ENCODE results near the gene WDR35. TPM values are rescaled to one million over a fixed set of nuclear protein-coding genes. Genes with fewer than 3 reads are reported as not detected.

Gene WDR35
- total RNA-seq, 2 donors from 2014 or later = 5.1 to 14.3 TPM

DNA sequence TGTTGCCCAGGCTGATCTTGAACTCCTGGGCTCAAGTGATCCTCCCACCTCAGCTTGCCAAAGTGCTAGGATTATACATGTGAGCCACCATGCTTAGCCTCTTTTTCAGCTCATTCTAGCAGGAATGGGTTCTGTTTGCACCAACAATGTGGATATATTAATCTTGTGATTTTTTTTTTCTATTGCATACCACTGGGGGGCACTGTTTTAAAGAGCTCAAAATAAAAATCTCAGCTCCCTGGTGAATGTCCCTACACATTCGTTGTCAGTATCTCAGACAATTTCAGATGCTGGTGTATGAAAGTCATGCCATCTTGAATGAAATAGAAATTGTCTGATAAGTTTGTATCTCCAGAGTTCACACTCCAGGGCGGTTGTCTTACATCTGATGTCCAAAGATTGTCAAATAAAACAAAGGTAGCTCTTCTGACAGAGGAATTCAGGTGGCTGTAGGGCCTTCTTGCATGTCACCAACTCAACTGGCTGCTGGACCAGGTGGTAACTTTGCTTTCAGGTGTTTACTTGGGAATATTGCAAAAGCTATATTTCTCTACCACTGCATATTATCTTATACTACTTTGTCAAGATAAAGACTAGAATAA is 25.7 kb upstream of the WDR35 start:
- no peak overlapping the region for H3K4me3 ChIP-seq
- no peaks in the 10 kb centered on the region for H3K9me3 ChIP-seq
- H3K36me3 ChIP-seq = no peaks in the 10 kb centered on the region
- H3K27ac ChIP-seq = no peak overlapping the region
- H3K27me3 ChIP-seq (replicated peaks; ENCODE audit: insufficient read depth) = no peaks in the 10 kb centered on the region
- peak; percentile 41 for ATAC-seq (ENCODE audit: insufficient number of reproducible peaks, low FRiP score, low read depth)
- TF ChIP-seq, protein P1, sequence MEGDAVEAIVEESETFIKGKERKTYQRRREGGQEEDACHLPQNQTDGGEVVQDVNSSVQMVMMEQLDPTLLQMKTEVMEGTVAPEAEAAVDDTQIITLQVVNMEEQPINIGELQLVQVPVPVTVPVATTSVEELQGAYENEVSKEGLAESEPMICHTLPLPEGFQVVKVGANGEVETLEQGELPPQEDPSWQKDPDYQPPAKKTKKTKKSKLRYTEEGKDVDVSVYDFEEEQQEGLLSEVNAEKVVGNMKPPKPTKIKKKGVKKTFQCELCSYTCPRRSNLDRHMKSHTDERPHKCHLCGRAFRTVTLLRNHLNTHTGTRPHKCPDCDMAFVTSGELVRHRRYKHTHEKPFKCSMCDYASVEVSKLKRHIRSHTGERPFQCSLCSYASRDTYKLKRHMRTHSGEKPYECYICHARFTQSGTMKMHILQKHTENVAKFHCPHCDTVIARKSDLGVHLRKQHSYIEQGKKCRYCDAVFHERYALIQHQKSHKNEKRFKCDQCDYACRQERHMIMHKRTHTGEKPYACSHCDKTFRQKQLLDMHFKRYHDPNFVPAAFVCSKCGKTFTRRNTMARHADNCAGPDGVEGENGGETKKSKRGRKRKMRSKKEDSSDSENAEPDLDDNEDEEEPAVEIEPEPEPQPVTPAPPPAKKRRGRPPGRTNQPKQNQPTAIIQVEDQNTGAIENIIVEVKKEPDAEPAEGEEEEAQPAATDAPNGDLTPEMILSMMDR (IDR thresholded peaks at IDR 0.05) = peak; percentile 62
- DNase-seq (ENCODE audit: low spot score) = no peak
- H3K4me1 ChIP-seq (ENCODE audit: control insufficient read depth in 1 of 2, low read depth in 2 of 2) = peaks cover 10 to 12% of the 10 kb centered on the region in 2 donors

DNA sequence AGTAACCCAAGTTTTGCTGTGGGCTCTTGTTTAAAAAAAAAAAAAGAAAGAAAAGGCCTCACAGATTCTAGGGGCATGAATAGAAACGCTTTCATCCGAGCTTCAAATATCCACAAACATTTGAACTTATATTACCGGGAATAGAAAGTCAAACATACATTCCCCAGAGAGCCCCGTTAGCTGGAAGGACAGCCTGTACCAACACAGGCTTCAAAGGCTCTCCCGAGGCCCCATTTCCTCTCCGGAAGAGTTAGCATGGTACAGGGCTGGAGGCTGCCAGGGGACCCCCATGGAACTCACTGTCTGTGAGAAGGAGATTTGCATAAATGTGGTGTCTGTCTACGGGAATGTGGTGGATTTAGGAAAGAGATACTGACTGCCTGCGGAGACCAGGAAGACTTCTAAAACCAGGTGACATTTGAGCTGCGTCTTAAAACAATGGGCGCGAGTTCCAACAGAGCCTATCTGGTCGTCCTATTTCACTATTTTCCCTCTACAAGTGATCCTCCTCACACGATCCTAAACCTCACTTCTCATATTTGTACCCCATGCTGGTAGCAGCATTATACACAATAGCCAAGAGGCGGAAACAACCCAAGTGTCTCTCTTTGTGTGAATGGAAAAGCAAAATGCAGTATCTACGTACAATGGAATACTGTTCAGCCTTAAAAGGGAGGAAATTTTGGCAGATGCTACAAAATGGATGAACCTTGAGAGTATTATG is 23.4 kb upstream of the WDR35 start:
- H3K4me3 ChIP-seq = peak overlapping the region; percentile 88
- TF ChIP-seq, protein P1 (IDR thresholded peaks at IDR 0.05) = no peak
- H3K4me1 ChIP-seq (ENCODE audit: control insufficient read depth in 1 of 2, low read depth in 2 of 2) = peaks cover 10 to 12% of the 10 kb centered on the region in 2 donors
- H3K9me3 ChIP-seq = no peaks in the 10 kb centered on the region
- no peaks in the 10 kb centered on the region for H3K36me3 ChIP-seq
- DNase-seq (ENCODE audit: low spot score) = no peak
- no peaks in the 10 kb centered on the region for H3K27me3 ChIP-seq (replicated peaks; ENCODE audit: insufficient read depth)
- H3K27ac ChIP-seq = peak overlapping the region; percentile 76 to 80
- ATAC-seq (ENCODE audit: insufficient number of reproducible peaks, low FRiP score, low read depth) = no peak

DNA sequence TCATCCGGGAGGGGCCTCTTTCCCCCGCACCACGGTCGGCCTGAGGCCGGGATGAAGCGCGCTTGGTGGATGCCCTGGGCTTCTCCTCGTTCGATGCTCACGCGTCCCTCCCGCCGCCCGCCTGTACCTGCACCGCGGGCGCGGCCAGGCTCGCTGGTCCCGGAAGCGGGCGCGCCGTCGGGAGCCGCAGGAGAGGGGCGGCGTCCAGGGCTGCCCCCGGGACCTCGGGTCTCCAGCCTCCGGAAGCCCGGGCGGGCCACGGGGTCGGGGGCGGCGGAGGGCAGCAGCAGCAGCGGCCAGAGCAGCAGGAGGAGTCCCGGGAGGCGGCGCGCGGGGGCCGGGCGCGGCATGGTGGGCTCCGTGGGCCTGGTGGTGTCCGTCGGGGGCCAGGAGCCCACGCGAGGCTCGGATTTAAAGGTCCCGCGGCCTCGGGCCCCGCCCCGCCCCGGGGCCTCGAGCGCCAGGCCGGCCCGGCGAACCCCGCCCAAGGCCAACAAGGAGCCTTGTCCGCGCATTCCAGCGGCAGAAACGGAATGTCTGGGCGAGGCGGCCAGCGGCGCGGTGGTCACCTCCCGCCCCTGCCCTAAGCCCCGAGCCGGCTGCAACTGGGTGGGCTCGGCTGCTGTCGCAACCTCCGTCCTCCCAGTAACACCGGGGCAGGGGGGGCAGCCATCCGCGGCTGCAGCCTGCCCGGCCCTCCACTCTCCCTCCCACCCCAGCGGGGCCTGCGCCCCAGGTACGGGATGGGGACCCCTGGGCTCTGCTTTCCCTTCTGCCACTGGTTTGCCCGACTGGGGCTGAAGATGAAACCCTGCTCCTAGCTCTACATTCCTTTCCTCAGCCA is 22.6 kb upstream of the WDR35 start, which contains the start of gene MATN3:
TSS of gene MATN3 (minus strand) at position 387 of the 844 bp plus-strand sequence. CDS start at position 350, 37 bp downstream.
- H3K36me3 ChIP-seq = no peaks in the 10 kb centered on the region
- peak within 1 kb of the TSS; percentile 76 to 80 for H3K27ac ChIP-seq
- no peak for ATAC-seq (ENCODE audit: insufficient number of reproducible peaks, low FRiP score, low read depth)
- TF ChIP-seq, protein P1 (IDR thresholded peaks at IDR 0.05) = no peak
- H3K4me1 ChIP-seq (ENCODE audit: control insufficient read depth in 1 of 2, low read depth in 2 of 2) = peaks cover 10 to 12% of the 10 kb centered on the region in 2 donors
- H3K4me3 ChIP-seq = peak within 1 kb of the TSS; percentile 88
- H3K27me3 ChIP-seq (replicated peaks; ENCODE audit: insufficient read depth) = no peaks in the 10 kb centered on the region
- H3K9me3 ChIP-seq = no peaks in the 10 kb centered on the region
- no peak for DNase-seq (ENCODE audit: low spot score)

DNA sequence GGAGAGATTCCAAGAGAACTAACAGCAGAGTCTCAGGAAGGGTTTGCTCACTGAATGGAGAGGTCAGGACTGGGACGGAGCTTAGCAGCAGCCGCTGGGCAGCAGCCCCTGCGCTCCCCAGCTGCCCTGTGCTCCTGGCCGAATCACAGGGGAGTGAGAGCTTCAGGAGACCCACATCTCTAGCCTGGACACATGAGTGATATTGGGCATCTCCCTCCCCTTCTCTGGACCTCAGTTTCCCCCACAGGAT is 22.1 kb upstream of the WDR35 start:
- peaks cover 10 to 12% of the 10 kb centered on the region in 2 donors for H3K4me1 ChIP-seq (ENCODE audit: control insufficient read depth in 1 of 2, low read depth in 2 of 2)
- ATAC-seq (ENCODE audit: insufficient number of reproducible peaks, low FRiP score, low read depth) (peak; percentile 21), DNase-seq (ENCODE audit: low spot score) (no peak)
- no peaks in the 10 kb centered on the region for H3K9me3 ChIP-seq
- H3K4me3 ChIP-seq = peak overlapping the region; percentile 88
- no peaks in the 10 kb centered on the region for H3K36me3 ChIP-seq
- H3K27me3 ChIP-seq (replicated peaks; ENCODE audit: insufficient read depth) = no peaks in the 10 kb centered on the region
- H3K27ac ChIP-seq = no peak overlapping the region
- TF ChIP-seq, protein P1 (IDR thresholded peaks at IDR 0.05) = no peak

Measured in thoracic aorta (tissue), 2 donors.